Heart right ventricle (tissue), 16 donors: ENCODE results near the gene CARD10. TPM values are rescaled to one million over a fixed set of nuclear protein-coding genes. Genes with fewer than 3 reads are reported as not detected.

Experiments
- ATAC-seq, 8 donors: fragments of 200-7000 bp; cut with Tn5 transposase; one replicate each; pipeline ENCODE4 v1.9.1; 2020; ENCODE audit warnings: mild to moderate bottlenecking in 8 of 8, moderate library complexity in 8 of 8, moderate number of reproducible peaks in 1 of 8
- DNase-seq, 2 donors: peaks; one replicate each; pipeline ENCODE4 v3.0.0-alpha.2; 2020
- H3K27ac ChIP-seq, 10 donors: fragments of 200-600 bp; sonication (generic) in 2 of 10; one replicate each; pipeline versions ENCODE4 v1.5.0 to v1.8.0; 2020 to 2022; ENCODE audit warnings: mild to moderate bottlenecking in 3 of 10
- H3K27me3 ChIP-seq, 7 donors: fragments of 200-600 bp; one replicate each; pipeline ENCODE4 v1.8.0; 2021 to 2022; ENCODE audit warnings: mild to moderate bottlenecking in 2 of 7
- H3K36me3 ChIP-seq, 9 donors: fragments of 200-600 bp; sonication (generic) in 1 of 9; one replicate each; pipeline versions ENCODE4 v1.5.0 to v1.8.0; 2020 to 2022; ENCODE audit warnings: mild to moderate bottlenecking in 2 of 9
- H3K4me1 ChIP-seq, 9 donors: fragments of 200-600 bp; sonication (generic) in 1 of 9; one replicate each; pipeline versions ENCODE4 v1.5.0 to v1.8.0; 2020 to 2022; ENCODE audit warnings: mild to moderate bottlenecking in 4 of 9
- H3K4me3 ChIP-seq, 10 donors: fragments of 200-600 bp; sonication (generic) in 2 of 10; one replicate each; pipeline versions ENCODE4 v1.5.0 to v1.8.0; 2020 to 2022; ENCODE audit warnings: mild to moderate bottlenecking in 7 of 10, moderate library complexity in 2 of 10
- H3K9me3 ChIP-seq, 11 donors: fragments of 200-600 bp in 10 of 11; sonication (generic) in 2 of 11; one replicate each; pipeline versions ENCODE4 v1.5.0 to v1.8.0; 2013 to 2022; ENCODE audit warnings: mild to moderate bottlenecking in 2 of 11, control low read depth in 1 of 11, moderate library complexity in 1 of 11
- CTCF ChIP-seq, 9 donors: fragments of 200-600 bp; sonication (generic) in 2 of 9; IDR thresholded peaks; one replicate each; pipeline versions ENCODE4 v1.5.0 to v1.8.0; 2021 to 2022; ENCODE audit warnings: antibody characterized with exemption in 9 of 9, mild to moderate bottlenecking in 5 of 9, moderate library complexity in 1 of 9
- WGBS, 2 donors: extraction: QIAGEN DNeasy Blood & Tissue Kit; methylation state at CpG; one replicate each; pipeline ENCODE4 v1.1.7; 2013; ENCODE audit warnings: inconsistent platforms in 1 of 2; 5-methylcytosine and 5-hydroxymethylcytosine counted together
- intact Hi-C, 10 donors: fragments of 100-400 bp; cut with DNase I; formaldehyde crosslinking; loops; one replicate each; pipeline versions ENCODE4 v1.11.1 to v1.14.2; 2022
- polyA plus RNA-seq, 2 donors: library from polyadenylated mRNA; stranded (reverse); fragments of 200-250 nt; gene quantifications; one replicate each; pipeline ENCODE4 v1.2.3, GENCODE V29; 2013
- total RNA-seq, 10 donors: library from RNA; stranded (reverse); fragmentation: NEBNext Ultra II Directional in 3 of 10; extraction: Animal tissue kit (Norgen Biotek cat#: 25700) in 3 of 10; gene quantifications; one replicate each; pipeline versions ENCODE4 v1.2.1 to v1.2.4, GENCODE V29; 2021 to 2023
- donor health status: Arrhythmogenic right ventricular cardiomyopathy.
- donor health status: ischemic (EF 13 %, LVEDD 7.1; RV severe dilation, severe dysfunction).
- donor health status: healthy with polysubstance abuse.
- donor health status: DM: no; HTN: yes; CAD: no.
- donor health status: DM: no; HTN: no; CAD: no.
- donor health status: ischemic (EF 25% LVEDD 6.9; RV normal size, moderate dysfunction).
- donor health status: ischemic (EF 25% LVEDD 5.7; RV mildly dilated, moderate dysfunction).
- donor health status: healthy.
- donor health status: DM: yes; HTN: yes; CAD: no.
- donor health status: Ischemic cardiomyopathy.
- donor health status: ischemic (EF 35%, LVEDD 5.7; RV mildly dilated, moderate dysfunction).
- donor health status: nonischemic (EF 11% LVEDD 7.7; RV severe dilation, severe dysfunction).
- donor health status: DM: yes; HTN: yes; CAD: no.
- donor health status: PGD.
- donor health status: ischemic (EF 29% LVEDD 5.4; RV normal size, mild dysfunction).
- donor health status: nonischemic (EF 23%, LVEDD 6.1; RV moderate dilation, normal function).

Gene CARD10
- total and polyA plus RNA-seq, 12 donors: 7.4 to 14.8 (median 8.9) TPM

GRCh38 chr22:37498289-37498909, 20.8 kb downstream of the CARD10 start:
- Histone ChIP-seq H3K27ac (peak overlapping the region in 5 of 10 donors; percentile 7 to 83 (median 60)), H3K9me3 (no peaks in the 10 kb centered on the region), H3K4me3 (no peak overlapping the region), H3K36me3 (peaks cover 0 to 65% (median 0%) of the 10 kb centered on the region in 9 donors), H3K27me3 (peaks cover 0 to 17% (median 0%) of the 10 kb centered on the region in 7 donors), H3K4me1 (peaks cover 6 to 75% (median 46%) of the 10 kb centered on the region in 9 donors)
- intact Hi-C loops: no loop called here
- DNase-seq: no peak
- no peak for ATAC-seq
- peak in 8 of 9 donors; percentile 9 to 60 (median 49) for TF ChIP-seq CTCF (IDR thresholded peaks at IDR 0.05)
- WGBS, 2 donors: 47 to 58% methylated on average over 15 of the region's 15 CpGs

- DNase-seq: no peak
- Histone ChIP-seq H3K27ac (peak overlapping the region in 3 of 10 donors; percentile 10 to 35 (median 29)), H3K4me1 (peaks cover 3 to 67% (median 33%) of the 10 kb centered on the region in 9 donors), H3K27me3 (peaks cover 0 to 21% (median 5%) of the 10 kb centered on the region in 7 donors), H3K9me3 (no peaks in the 10 kb centered on the region), H3K36me3 (peaks cover 0 to 70% (median 0%) of the 10 kb centered on the region in 9 donors), H3K4me3 (no peak overlapping the region)
- 84 to 85% methylated on average over 12 of the region's 12 CpGs for WGBS, 2 donors
- no peak for TF ChIP-seq CTCF (IDR thresholded peaks at IDR 0.05)
- no peak for ATAC-seq
- intact Hi-C loops: no loop called here
These were observed 22.1 kb downstream of the CARD10 start for GRCh38 chr22:37497062-37497599.

GRCh38 chr22:37496651-37497050, 22.6 kb downstream of the CARD10 start:
- 81 to 86% methylated on average over 11 of the region's 11 CpGs for WGBS, 2 donors
- H3K27ac ChIP-seq: peak overlapping the region in 2 of 10 donors; percentile 10 to 29
- DNase-seq: no peak
- peaks cover 0 to 74% (median 0%) of the 10 kb centered on the region in 9 donors for H3K36me3 ChIP-seq
- no peaks in the 10 kb centered on the region for H3K9me3 ChIP-seq
- H3K4me1 ChIP-seq: peaks cover 3 to 62% (median 28%) of the 10 kb centered on the region in 9 donors
- intact Hi-C loops: no loop called here
- no peak for TF ChIP-seq CTCF (IDR thresholded peaks at IDR 0.05)
- no peak overlapping the region for H3K4me3 ChIP-seq
- peaks cover 0 to 22% (median 5%) of the 10 kb centered on the region in 7 donors for H3K27me3 ChIP-seq
- no peak for ATAC-seq

- 83 to 93% methylated on average over 9 to 10 of the region's 10 CpGs for WGBS, 2 donors
- DNase-seq: no peak
- Histone ChIP-seq H3K9me3 (no peaks in the 10 kb centered on the region), H3K4me3 (no peak overlapping the region), H3K36me3 (peaks cover 0 to 77% (median 0%) of the 10 kb centered on the region in 9 donors), H3K27me3 (peaks cover 0 to 17% (median 0%) of the 10 kb centered on the region in 7 donors), H3K27ac (peak overlapping the region in 3 of 10 donors; percentile 15 to 20 (median 15)), H3K4me1 (peaks cover 0 to 37% (median 12%) of the 10 kb centered on the region in 9 donors)
- intact Hi-C loops: no loop called here
- no peak for TF ChIP-seq CTCF (IDR thresholded peaks at IDR 0.05)
- no peak for ATAC-seq
These were observed 25.2 kb downstream of the CARD10 start for GRCh38 chr22:37493979-37494378.
